Loucy (cell line): Measurements from ENCODE around the gene ZNF500.

Source experiments
- H2AFZ ChIP-seq: fragments of 200-600 bp; sonication (generic); 2 replicates; pipeline ENCODE4 v1.6.0; 2016; ENCODE audit warnings: antibody characterized with exemption, mild to moderate bottlenecking, low read length, moderate library complexity
- H3F3A ChIP-seq: fragments of 200-600 bp; 2 replicates; pipeline ENCODE4 v1.6.0; 2016; ENCODE audit warnings: antibody characterized with exemption, low read depth, mild to moderate bottlenecking
- H3K27me3 ChIP-seq: fragments of 200-600 bp; sonication (generic); 2 replicates; pipeline ENCODE4 v1.6.1; 2014; ENCODE audit warnings: low read length, mild to moderate bottlenecking; ENCODE audit not compliant: insufficient read depth, poor library complexity, severe bottlenecking
- H3K36me3 ChIP-seq: fragments of 200-600 bp; sonication (generic); 2 replicates; pipeline ENCODE4 v1.6.1; 2016; ENCODE audit warnings: low read length; ENCODE audit not compliant: insufficient read depth
- H3K4me1 ChIP-seq: fragments of 200-600 bp; sonication (generic); 2 replicates; pipeline ENCODE4 v1.5.1; 2014; ENCODE audit warnings: low read length, mild to moderate bottlenecking; ENCODE audit not compliant: insufficient read depth, poor library complexity, severe bottlenecking
- H3K4me2 ChIP-seq: fragments of 200-600 bp; sonication (generic); 2 replicates; pipeline ENCODE4 v1.6.0; 2014; ENCODE audit warnings: antibody characterized with exemption, low read length, low read depth, mild to moderate bottlenecking; ENCODE audit not compliant: poor library complexity, severe bottlenecking
- H3K4me3 ChIP-seq: fragments of 200-600 bp; sonication (generic); 2 replicates; pipeline ENCODE4 v1.5.1; 2014; ENCODE audit warnings: low read length, mild to moderate bottlenecking, mixed read lengths; ENCODE audit not compliant: poor library complexity, severe bottlenecking
- H3K79me2 ChIP-seq: fragments of 200-600 bp; sonication (generic); 2 replicates; pipeline ENCODE4 v1.6.1; 2014; ENCODE audit warnings: low read length; ENCODE audit not compliant: insufficient read depth
- H3K9ac ChIP-seq: fragments of 200-600 bp; sonication (generic); 2 replicates; pipeline ENCODE4 v1.6.0; 2014; ENCODE audit warnings: mild to moderate bottlenecking, low read depth, low read length, moderate library complexity; ENCODE audit not compliant: poor library complexity, severe bottlenecking
- H3K9me2 ChIP-seq: fragments of 200-600 bp; sonication (generic); replicated peaks from 2 replicates; pipeline ENCODE4 v1.6.1; 2016; ENCODE audit warnings: low read depth, low read length, mixed read lengths
- H3K9me3 ChIP-seq: fragments of 200-600 bp; sonication (generic); 2 replicates; pipeline ENCODE4 v1.6.1; 2014; ENCODE audit warnings: mild to moderate bottlenecking, antibody characterized with exemption, low read length, low read depth; ENCODE audit not compliant: insufficient read depth
- H4K20me1 ChIP-seq: fragments of 200-600 bp; sonication (generic); 2 replicates; pipeline ENCODE4 v1.6.0; 2014; ENCODE audit warnings: antibody characterized with exemption, low read length, mild to moderate bottlenecking; ENCODE audit not compliant: insufficient read depth, poor library complexity, severe bottlenecking
- EZH2phosphoT487 ChIP-seq: fragments of 200-600 bp; IDR thresholded peaks from 2 replicates; pipeline ENCODE4 v1.6.1; 2018; ENCODE audit warnings: antibody characterized with exemption, mild to moderate bottlenecking, moderate library complexity, borderline replicate concordance
- TF ChIP-seq, protein P1 (sequence below): fragments of 200-600 bp; sonication (generic); conservative IDR thresholded peaks from 2 replicates; pipeline ENCODE4 v1.5.1; 2014; ENCODE audit warnings: mild to moderate bottlenecking, antibody characterized with exemption, low read length

Gene ZNF500

DNA sequence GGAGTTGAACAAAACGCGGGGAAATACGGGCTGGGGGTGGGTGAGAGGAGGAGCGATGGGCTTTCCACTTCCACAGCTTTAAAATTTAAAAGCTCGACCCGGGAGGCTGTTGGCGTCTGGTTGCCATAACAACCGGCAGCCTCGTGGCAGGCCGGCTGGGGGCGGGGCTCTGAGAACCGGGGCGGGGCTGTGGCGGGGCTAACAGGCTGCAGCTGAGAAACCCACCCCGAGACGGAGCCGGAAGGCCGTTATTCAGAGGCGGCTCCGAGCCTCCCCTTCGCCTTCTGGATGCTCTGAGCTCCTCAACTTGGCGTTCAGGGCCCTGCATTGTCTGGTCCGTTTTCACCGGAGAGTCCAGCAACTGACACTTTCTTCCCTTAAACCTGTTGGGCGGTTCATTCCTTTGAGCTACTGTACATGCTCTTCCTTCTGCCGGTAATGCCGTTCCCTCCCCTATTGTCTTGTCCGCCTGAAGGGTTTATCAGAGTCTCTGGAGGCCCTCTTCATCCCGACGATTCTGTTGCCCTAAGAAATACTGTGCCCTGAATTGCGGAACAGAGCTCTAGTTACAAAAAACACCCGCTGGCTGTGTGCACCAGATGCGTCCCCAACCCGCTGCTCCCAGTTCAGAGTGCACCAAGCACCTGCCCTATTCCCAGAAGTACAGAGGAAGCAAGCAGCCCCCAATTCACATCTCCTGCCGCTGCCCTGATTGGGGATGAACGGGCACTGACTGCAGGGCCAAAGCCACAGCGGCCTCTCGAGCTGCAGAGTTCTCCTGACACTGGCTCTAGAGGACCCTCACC lies 32.0 kb downstream of the ZNF500 start:
- Histone ChIP-seq H3K27me3 (no peaks in the 10 kb centered on the region), H3K9me3 (no peaks in the 10 kb centered on the region), H3K4me1 (peaks cover 5% of the 10 kb centered on the region), H3K9me2 (no peaks in the 10 kb centered on the region), H4K20me1 (no peaks in the 10 kb centered on the region), H3K4me3 (peak overlapping the region; percentile 85), H3K36me3 (no peaks in the 10 kb centered on the region), H3K9ac (peak overlapping the region; percentile 73), H2AFZ (peak overlapping the region; percentile 97), H3F3A (no peaks in the 10 kb centered on the region), H3K79me2 (no peaks in the 10 kb centered on the region), H3K4me2 (peak overlapping the region; percentile 94)
- TF ChIP-seq, protein P1, sequence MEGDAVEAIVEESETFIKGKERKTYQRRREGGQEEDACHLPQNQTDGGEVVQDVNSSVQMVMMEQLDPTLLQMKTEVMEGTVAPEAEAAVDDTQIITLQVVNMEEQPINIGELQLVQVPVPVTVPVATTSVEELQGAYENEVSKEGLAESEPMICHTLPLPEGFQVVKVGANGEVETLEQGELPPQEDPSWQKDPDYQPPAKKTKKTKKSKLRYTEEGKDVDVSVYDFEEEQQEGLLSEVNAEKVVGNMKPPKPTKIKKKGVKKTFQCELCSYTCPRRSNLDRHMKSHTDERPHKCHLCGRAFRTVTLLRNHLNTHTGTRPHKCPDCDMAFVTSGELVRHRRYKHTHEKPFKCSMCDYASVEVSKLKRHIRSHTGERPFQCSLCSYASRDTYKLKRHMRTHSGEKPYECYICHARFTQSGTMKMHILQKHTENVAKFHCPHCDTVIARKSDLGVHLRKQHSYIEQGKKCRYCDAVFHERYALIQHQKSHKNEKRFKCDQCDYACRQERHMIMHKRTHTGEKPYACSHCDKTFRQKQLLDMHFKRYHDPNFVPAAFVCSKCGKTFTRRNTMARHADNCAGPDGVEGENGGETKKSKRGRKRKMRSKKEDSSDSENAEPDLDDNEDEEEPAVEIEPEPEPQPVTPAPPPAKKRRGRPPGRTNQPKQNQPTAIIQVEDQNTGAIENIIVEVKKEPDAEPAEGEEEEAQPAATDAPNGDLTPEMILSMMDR: no peak
- TF ChIP-seq EZH2phosphoT487: no peak

DNA sequence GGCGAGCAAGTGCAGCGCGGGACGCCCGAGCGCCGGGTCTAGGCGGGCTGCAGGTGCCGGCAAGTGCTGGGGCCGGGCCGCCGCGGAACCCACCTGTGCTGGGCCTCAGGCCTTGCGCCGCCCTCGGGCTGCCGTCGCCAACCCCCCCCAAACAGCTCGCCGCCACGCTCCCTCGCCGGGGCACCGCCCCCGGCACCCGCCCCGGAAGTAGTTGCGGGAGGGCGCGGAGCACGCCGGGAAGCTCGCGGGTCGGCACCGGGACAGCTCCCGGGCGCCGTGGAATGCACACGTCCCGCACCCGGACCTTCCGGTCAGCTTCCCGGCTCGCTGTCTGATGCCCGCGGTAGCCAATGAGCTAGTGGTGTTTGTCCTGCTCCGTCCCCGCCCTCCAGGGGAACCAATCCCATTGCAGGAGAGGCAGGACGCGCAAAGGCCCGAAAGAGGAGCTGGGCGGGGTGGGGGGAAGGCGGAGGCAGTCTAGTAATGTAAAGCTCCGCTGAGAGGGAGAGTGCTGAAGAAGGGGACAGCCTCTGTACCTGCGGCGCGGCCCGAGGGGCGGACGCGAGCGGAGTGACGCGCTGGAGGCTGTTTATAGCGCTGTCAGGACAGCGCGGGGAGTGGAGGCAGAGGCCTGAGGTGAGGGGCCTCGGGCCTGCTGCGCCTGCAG lies 32.8 kb downstream of the ZNF500 start, which contains the start of the genes ANKS3 and DNAAF8:
ANKS3 (minus strand) TSS at position 209 of the 667 bp plus-strand sequence. CDS start 4,122 bp downstream, outside the sequence.
DNAAF8 (plus strand) TSS at position 475 of the 667 bp plus-strand sequence. CDS start 1,978 bp downstream, outside the sequence.
- peak within 1 kb of the TSS; percentile 94 for H3K4me2 ChIP-seq
- TF ChIP-seq EZH2phosphoT487: no peak
- TF ChIP-seq, protein P1: no peak
- H3K9me3 ChIP-seq: no peaks in the 10 kb centered on the region
- no peaks in the 10 kb centered on the region for H3K27me3 ChIP-seq
- no peaks in the 10 kb centered on the region for H3K36me3 ChIP-seq
- peak within 1 kb of the TSS; percentile 97 for H2AFZ ChIP-seq
- peak within 1 kb of the TSS; percentile 85 for H3K4me3 ChIP-seq
- H3K9me2 ChIP-seq: no peaks in the 10 kb centered on the region
- H3K4me1 ChIP-seq: peaks cover 5% of the 10 kb centered on the region
- no peaks in the 10 kb centered on the region for H3F3A ChIP-seq
- H4K20me1 ChIP-seq: no peaks in the 10 kb centered on the region
- no peaks in the 10 kb centered on the region for H3K79me2 ChIP-seq
- peak within 1 kb of the TSS; percentile 78 for H3K9ac ChIP-seq

- Histone ChIP-seq H3K9me2 (no peaks in the 10 kb centered on the region), H3K27me3 (no peaks in the 10 kb centered on the region), H3K4me2 (peak overlapping the region; percentile 94), H3K36me3 (no peaks in the 10 kb centered on the region), H3K4me1 (peaks cover 5% of the 10 kb centered on the region), H3F3A (no peaks in the 10 kb centered on the region), H3K9ac (peak overlapping the region; percentile 78), H3K9me3 (no peaks in the 10 kb centered on the region), H3K4me3 (peak overlapping the region; percentile 85), H3K79me2 (no peaks in the 10 kb centered on the region), H2AFZ (peak overlapping the region; percentile 97), H4K20me1 (no peaks in the 10 kb centered on the region)
- TF ChIP-seq EZH2phosphoT487: no peak
- TF ChIP-seq, protein P1: no peak
These were observed 33.3 kb downstream of the ZNF500 start for GRCh38 chr16:4733747-4734062.
